ENCODE results near the gene SPATA31A6.
"Not testable (repeated sequence)": the region's sequence is repeated elsewhere in the genome, so short reads cannot be mapped to it uniquely, and the experiment has no call there.

Gene SPATA31A6

GRCh38 chr9:42183359-42183758 is at the start of gene SPATA31A6:
SPATA31A6 (plus strand) TSS chr9:42183659; CDS start chr9:42183688, 29 bp downstream.
- not testable (repeated sequence) for DNase-seq

- DNase-seq = not testable (repeated sequence)
Measured at GRCh38 chr9:42160299-42160698, 23.2 kb upstream of the SPATA31A6 start.

GRCh38 chr9:42219861-42220260 is 36.4 kb downstream of the SPATA31A6 start:
- not testable (repeated sequence) for DNase-seq

GRCh38 chr9:42223230-42223629 is 39.8 kb downstream of the SPATA31A6 start:
- DNase-seq = not testable (repeated sequence)

- DNase-seq = not testable (repeated sequence)
Measured at GRCh38 chr9:42233031-42233430, 49.6 kb downstream of the SPATA31A6 start.

GRCh38 chr9:42234610-42235009 is 51.2 kb downstream of the SPATA31A6 start:
- DNase-seq = not testable (repeated sequence)

GRCh38 chr9:42235352-42235991 is 52.0 kb downstream of the SPATA31A6 start:
- not testable (repeated sequence) for DNase-seq

- DNase-seq = not testable (repeated sequence)
Measured at GRCh38 chr9:42236097-42236496, 52.6 kb downstream of the SPATA31A6 start.

GRCh38 chr9:42237381-42237780 is 53.9 kb downstream of the SPATA31A6 start:
- DNase-seq = not testable (repeated sequence)

GRCh38 chr9:42238862-42239261 is 55.4 kb downstream of the SPATA31A6 start:
- not testable (repeated sequence) for DNase-seq

Measured in NCI-H510A treated with DMSO at 0.1 percent for 48 hours (cell line).